HG03342 (cell line): ENCODE results near the gene SORL1-AS1.
"Not testable (repeated sequence)": the region's sequence is repeated elsewhere in the genome, so short reads cannot be mapped to it uniquely, and the experiment has no call there.

ENCODE experiments used
- ATAC-seq: cut with Tn5 transposase; IDR thresholded peaks from one replicate; pipeline ENCODE4 v1.9.1; 2021; ENCODE audit warnings: mild to moderate bottlenecking, moderate library complexity; ENCODE audit not compliant: unreplicated experiment

SORL1-AS1 gene

GRCh38 chr11:121429556-121429955 is 23.2 kb downstream of the SORL1-AS1 start:
- no peak for ATAC-seq

GRCh38 chr11:121427400-121427744 is 25.4 kb downstream of the SORL1-AS1 start:
- no peak for ATAC-seq

DNA sequence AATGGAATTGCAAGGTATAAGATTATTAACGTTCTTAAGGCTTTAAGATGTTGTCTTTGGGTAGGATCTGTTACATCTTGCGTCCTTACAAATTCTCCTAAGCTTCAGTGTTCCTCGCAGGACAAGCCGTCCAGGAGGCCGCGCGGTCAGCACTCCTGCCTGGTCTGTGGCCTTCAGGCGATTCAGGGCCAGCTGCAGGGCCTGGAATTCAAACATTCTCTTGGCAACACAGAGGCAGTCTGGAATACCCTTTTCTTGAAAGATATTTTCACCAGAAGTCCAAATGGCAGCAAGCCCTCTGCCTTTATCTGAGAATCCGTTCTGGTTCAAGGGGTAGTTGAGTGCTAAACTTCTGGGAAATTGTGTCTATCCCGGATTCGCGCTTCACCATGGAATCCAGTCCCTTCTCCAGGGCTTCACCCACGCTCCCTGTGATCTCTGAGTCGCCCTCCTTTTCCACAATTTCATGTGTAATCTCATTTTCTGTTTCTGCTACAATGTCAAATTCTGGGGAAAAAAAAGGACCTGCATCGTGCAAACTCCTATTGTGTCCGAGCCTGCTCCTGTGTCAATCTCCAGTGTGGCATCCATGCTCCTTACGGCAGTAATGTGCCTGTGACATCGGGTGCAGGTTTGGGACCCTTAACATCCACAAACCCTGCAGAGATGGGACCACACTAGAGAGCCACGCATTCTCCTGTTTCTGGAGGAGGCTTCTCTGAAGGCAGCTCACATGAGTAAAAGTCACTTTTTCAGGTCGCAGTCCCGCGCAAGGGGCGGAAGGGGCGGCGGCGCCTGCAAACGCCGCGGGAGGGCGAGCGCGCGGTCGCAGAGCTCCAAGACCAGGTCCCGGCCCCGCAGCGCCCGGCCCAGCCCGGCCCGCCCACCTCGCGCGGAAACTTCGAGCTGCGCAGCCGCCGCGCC is 26.0 kb downstream of the SORL1-AS1 start:
- ATAC-seq, result peak; percentile 53

GRCh38 chr11:121425828-121426227 is 26.9 kb downstream of the SORL1-AS1 start:
- ATAC-seq, result no peak

GRCh38 chr11:121422675-121423074 is 30.1 kb downstream of the SORL1-AS1 start:
- no peak for ATAC-seq

DNA sequence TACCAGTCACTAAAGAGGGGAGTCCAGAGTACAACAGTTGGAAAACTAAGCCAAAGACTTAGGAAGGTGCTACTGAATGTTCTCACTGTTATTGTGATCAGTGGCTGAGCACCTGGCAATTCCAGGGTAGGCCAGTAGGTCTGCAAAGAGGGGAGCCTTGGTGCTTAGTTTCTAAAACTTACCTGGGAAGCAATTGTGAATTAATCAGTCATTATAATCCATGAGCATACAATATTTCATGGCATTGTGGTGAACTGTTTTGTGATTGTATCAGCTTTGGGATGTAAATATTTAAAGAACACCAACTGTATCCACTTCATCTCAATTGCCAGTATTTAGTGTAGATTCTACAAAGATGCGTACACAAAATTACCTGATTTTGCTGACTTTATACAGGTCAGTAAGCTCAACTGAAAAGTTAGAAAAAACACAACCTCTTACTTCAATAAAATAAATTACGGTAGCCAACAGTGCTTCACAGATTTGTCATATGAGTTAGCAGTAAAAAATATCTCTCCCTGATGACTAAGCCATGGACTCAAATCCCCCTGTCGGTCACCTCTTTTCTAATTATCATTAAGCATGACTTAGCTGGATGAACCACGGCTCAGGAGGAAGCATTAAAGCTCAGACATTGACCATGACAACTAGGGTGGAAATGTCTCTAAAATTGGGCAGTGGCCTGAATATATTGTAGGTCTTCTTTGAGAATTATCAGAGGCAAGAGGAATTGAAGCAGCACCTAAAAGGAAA is 31.4 kb downstream of the SORL1-AS1 start:
- no peak for ATAC-seq

DNA sequence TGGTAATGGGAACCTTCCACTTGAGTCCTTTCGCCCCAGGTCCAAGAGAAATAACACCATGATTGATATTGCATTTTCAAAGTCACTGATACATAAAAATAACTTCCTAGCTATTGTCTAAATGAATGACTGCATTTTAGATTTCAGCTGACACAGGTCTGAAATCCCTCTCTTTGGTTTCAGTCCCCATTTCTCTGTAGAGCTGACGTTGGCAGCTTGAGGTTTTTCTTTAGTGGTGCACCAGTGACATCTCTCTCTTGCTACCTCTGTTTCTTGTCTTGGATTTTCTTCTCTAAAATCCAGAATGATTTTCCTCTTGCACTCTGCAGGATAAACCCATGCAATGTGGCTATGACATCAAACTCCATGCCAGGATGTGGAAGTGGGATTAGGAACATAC is 32.4 kb downstream of the SORL1-AS1 start:
- ATAC-seq, result no peak

- no peak for ATAC-seq
Observed at GRCh38 chr11:121419836-121420235, 32.9 kb downstream of the SORL1-AS1 start.

DNA sequence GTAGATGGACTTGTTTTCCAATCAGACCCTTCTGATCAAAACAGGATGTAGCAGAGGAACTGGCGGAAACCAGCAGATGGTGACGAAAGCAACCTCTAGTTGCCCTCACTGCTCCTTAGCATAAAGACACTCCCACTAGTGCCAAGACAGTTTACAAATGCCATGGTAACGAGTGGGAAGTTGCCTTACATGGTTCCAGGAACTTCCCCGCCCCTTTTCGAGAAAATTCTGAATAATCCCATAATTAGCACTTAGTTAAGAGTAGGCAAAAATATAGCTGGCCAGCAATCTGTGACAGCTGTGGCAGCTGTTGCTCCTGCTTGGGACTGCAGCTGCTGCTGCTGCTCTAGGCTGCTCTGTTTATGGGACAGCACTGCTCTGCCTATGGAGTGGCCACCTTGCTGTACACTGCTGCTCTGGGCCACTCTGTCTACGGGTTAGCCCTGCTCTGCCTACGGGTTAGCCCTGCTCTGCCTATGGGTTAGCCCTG is 34.1 kb downstream of the SORL1-AS1 start:
- ATAC-seq, result peak; percentile 46

DNA sequence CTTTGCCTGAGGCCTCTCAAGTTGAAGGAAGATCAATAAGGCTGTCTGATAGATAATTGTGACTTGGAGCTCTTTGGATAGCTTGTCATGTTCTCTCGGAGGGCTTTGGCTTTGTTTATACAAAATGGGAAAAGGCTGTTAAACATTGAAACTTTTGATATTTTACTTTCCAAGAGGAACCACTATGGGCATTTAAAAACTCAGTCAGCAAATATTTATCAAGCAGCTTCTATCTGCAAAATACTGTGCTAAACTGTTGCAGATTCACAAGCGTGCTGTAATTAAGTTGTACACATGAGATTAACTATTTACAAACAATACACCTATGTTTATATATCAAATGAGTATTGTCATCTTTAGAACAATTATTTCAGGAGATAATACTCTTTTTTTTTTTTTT is 35.2 kb downstream of the SORL1-AS1 start:
- ATAC-seq, result no peak

- peak; percentile 55 for ATAC-seq
Observed at GRCh38 chr11:121417055-121417551, 35.7 kb downstream of the SORL1-AS1 start.

- no peak for ATAC-seq
Observed at GRCh38 chr11:121415856-121416255, 36.9 kb downstream of the SORL1-AS1 start.

- no peak for ATAC-seq
Observed at GRCh38 chr11:121414141-121414913, 38.4 kb downstream of the SORL1-AS1 start.

- ATAC-seq, result no peak
Observed at GRCh38 chr11:121412711-121413415, 39.9 kb downstream of the SORL1-AS1 start.

- ATAC-seq, result no peak
Observed at GRCh38 chr11:121412000-121412587, 40.7 kb downstream of the SORL1-AS1 start.

DNA sequence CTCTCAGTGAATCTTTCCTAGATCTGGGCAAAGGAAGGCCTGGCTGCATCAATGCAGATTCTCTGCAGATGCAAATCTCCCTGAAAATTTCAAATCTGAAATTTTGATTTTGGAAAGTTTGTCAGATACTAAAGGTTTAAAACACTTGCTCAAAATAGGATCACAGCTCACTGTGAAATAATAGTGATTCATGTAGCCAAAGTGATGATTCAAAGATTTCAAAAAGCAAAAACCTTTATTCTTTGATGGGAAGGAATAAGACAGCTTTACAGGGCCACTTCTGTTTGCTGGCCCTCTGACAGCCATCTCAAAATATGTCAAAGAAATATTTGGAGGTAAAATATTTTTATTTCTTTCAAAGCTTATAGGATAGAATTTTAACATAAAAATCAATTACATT is 41.4 kb downstream of the SORL1-AS1 start:
- not testable (repeated sequence) for ATAC-seq

DNA sequence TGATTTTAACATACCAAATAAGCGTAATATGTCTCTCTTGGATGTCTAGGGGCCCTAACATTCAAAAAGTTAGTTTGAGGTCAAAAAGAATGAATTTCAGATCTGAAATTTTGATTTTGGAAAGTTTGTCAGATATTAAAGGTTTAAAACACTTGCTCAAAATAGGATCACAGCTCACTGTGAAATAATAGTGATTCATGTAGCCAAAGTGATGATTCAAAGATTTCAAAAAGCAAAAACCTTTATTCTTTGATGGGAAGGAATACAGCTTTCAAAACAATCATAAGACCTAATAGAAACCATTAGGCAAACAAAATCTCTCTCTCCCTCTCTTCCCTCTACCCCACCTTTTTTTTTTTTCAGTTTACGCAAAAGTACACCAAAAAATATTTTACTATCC is 42.7 kb downstream of the SORL1-AS1 start:
- ATAC-seq, result not testable (repeated sequence)

GRCh38 chr11:121408830-121409229 is 43.9 kb downstream of the SORL1-AS1 start:
- ATAC-seq, result no peak

DNA sequence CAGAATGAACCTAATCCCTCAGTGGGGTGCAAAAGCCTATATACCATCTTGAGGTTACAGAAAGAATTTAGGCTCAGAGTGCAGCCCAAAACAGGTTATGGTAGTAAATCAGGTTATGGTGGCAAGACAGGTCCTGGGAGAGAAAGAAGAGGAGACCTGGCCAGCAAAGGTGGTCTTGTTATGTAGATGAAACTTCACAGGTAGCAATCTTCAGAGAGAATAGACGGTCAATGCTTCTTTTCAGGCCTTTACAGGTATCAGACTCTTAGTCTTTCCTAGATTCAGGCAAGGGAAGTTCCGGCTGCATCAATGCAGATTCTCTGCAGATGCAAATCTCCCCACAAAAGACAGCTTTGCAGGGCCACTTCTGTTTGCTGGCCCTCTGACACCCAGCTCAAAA is 46.5 kb downstream of the SORL1-AS1 start:
- ATAC-seq, result no peak

GRCh38 chr11:121405646-121406045 is 47.1 kb downstream of the SORL1-AS1 start:
- no peak for ATAC-seq
